HL-60/S4 treated with retinoic acid at 250 ng/mL for 4 days and 3 days (cell line): ENCODE results near the gene TENM4.
"Not testable (repeated sequence)": the region's sequence is repeated elsewhere in the genome, so short reads cannot be mapped to it uniquely, and the experiment has no call there.

Experiments
- in situ Hi-C: fragments of 300-500 bp; cut with MboI; formaldehyde crosslinking; loops from 2 replicates; pipeline ENCODE4 v1.7.0; 2022; ENCODE audit warnings: low sequenced_read_pairs

The TENM4 gene

DNA sequence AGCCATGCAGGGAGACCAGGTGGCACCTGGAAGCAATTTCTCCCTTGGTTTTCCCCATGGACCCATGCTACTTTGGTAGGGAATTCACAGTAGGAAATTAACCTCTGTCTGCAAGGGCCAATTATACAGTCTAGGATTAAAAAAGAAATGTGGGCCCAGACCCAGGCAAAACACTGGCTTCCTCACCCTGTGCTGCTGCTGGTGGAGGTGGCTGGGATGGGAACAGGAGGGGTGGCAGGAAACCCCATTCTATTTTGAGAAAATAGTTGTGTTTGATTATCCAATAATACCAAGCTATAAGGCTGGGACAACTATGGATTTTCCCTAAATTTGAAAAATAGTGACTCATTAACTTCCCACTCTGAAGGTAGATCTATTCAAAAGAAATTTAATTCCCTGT is 449.1 kb downstream of the TENM4 start:
- in situ Hi-C loops: no loop called here

DNA sequence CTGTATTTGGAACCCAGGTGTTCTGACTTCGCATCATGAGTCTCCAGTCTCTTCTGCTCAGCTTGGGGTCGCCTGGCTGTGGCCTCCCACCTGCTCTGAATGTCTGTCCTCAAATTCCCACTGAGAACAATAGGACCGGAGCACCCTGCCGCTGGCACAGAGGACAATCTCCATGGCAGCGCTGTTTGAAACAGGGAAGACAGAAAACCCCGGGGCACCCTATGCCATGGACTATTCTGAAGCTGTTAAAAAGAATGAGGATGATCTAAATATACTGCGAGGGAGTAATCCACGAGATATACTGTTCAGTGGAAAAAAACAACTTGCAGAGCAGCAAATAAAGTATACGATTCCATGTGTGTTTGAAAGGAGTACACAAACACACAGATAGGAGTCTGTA is 450.6 kb downstream of the TENM4 start:
- in situ Hi-C loops: no loop called here

DNA sequence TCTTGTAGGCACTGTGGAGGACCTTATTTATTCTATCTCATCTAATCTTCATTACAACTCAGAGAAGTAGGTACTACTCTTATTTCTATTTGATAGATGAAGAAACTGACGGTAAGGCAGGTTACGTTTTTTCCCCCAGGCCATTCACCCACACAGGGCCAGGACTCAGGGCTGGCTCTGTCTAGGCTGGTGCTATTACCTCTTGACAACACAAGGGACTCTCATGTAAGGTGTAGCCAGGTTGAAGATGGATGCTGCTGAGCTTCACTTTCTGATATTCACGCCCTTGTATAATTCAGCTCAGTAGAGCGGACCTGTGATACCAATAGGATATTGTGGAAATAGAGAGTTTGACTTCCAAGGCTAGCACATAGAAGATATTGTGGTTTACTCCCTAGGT is 453.1 kb downstream of the TENM4 start:
- in situ Hi-C loops: no loop called here

DNA sequence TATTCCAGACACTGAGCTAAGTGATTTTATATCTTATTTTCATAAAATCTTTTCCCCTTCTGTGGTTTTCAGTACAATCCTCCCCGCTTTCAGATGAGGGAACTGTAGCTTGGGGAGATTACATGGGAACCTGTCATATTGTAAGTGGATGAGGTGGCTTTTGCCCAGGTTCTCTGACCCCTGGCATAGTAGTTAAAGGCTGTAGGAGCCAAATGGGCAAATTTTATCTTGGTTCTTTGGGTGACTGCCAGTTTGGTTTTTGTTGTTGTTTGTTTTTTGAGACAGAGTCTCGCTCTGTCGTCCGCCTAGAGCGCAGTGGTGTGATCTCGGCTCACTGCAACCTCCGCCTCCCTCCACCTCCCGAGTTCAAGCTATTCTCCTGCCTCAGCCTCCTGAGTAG is 454.5 kb downstream of the TENM4 start:
- in situ Hi-C loops: no loop called here

DNA sequence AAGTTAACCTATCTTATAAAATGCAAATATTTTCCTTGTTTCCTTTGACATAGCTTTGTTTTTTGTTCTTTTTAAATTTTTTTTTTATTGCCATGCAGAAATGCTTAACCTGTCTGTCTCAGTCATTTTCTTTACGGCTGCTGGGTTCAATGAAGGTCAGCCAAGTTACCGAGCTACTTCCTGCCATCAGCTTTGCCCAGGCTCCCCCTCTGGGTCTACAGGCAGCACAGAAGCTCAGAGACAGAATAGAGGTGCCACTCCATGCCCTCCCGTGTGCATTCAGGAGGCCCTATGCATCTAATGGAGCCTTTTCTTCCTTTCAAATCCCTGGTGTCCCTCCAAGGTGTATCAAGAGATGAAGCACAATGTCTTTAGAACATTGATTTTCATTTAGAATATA is 455.2 kb downstream of the TENM4 start:
- in situ Hi-C loops: no loop called here

DNA sequence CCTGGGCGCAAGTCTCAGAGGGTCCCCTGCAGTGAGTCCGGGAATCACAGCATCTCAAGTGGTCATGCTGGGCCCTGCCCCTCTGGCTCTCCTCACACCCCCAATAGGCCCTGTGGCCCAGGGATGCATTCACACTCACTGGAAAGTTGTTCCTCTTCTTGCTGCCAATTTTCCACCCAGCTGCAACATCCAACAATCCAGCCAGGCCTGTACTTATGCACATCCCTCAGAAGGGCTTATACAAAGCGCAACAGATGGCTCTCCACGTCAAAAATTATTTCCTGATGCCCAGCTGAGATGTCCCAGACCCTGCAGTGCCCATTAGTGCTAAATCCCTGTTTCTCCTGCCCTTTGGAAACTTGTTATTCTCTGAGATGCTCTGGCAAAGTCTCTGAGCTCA is 458.4 kb downstream of the TENM4 start:
- in situ Hi-C loops: no loop called here

DNA sequence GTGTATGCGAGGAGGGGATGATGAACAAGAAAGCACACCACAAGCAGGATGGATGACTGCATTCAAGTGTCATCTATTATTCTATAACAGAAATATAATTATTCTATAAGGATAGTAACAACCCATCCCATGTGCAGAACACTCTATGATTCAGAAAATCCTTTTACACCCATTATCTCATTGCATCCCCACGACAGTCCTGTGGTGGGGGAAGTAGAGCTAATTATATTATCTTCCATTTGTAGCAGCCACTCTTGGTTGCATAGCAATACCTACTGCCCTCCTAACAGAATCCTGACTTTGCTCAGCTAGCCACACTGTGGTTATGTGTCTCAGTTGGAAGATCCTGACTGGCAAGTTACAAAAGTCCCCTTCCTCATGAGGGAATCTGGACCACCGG is 459.7 kb downstream of the TENM4 start:
- in situ Hi-C loops: no loop called here

DNA sequence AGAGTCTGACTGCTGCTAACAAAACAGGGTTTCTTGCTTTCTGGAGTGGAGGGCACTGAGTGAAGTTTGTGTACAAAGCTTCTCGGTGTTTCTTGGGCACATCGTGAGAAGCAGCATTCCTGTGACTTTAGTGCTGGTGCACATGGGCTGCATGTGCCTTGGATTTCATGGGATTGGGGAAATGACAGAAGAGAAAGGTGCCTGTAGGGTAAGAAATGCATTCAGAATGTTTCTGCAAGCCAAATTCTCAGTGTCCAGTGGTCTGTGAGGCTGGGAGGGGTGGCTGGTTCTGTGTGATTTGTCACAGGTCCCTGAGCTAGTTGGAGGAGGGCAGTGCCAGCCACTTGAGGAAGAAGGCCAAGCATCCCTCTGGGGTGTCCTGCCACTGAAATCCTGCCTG is 462.0 kb downstream of the TENM4 start:
- in situ Hi-C loops: no loop called here

DNA sequence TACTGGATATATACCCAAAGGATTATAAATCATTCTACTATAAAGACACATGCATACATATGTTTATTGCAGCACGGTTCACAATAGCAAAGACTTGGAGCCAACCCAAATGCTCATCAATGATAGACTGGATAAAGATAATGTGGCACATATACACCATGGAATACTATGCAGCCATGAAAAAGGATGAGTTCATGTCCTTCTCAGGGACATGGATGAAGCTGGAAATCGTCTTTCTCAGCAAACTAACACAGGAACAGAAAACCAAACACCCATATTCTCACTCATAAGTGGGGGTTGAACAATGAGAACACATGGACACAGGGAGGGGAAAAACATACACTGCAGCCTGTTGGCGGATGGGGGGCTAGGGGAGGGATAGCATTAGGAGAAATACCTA is 463.0 kb downstream of the TENM4 start:
- in situ Hi-C loops: not testable (repeated sequence)

DNA sequence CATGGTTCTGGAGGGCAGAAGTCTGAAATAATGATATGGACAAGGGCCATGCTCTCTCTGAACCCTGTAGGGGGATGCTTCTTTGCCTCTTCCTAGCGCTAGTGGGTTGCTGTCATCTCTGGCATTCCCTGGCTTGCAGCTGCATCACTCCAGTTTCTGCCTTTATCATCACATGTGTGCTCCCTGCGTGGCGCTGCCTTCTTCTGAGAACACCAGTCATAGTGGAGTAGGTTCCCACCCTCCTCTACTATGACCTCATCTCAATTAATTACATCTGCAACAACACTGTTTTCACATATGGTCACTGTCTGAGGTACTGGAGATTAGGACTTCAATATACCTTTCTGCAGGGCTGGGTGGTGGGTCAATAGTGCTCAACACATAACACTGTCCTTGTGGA is 463.8 kb downstream of the TENM4 start:
- in situ Hi-C loops: no loop called here

DNA sequence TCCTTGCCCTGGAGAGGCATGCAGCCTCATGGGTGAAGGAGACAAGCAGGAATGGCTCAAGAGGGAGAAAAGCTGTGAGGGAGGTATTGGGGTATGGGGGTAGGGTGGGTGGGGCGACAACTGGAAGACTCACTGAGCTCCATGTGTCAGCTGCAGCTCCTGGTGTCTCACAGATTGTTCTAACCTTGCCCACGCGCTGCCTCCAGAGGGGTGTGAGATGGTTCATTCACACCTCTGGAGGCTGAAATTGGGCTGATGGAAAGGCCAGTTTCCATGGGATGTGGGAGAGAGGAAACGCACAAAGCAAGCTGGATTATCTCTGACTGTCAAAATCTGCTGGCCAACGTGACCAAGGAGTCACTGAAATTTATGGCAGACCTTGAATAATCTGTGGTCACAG is 465.7 kb downstream of the TENM4 start:
- in situ Hi-C loops: no loop called here

DNA sequence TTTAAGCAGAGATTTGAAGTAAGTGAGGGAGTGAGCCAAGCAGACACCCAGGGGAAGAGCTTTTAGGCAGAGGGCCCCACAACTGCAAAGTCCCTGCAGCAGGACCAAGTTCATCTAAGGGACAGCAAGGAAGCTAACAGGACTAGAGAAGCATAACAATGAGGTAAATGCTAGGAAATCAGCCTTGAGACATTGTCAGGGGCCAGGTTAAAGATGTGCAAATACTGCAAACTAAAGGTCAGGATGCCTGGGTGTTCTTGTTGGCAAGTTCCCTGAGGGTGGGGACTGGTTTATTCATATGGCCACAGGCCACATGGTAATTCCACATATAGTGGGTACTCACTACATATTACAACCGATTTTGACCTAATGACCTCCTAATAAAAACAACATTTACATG is 467.0 kb downstream of the TENM4 start:
- in situ Hi-C loops: no loop called here

DNA sequence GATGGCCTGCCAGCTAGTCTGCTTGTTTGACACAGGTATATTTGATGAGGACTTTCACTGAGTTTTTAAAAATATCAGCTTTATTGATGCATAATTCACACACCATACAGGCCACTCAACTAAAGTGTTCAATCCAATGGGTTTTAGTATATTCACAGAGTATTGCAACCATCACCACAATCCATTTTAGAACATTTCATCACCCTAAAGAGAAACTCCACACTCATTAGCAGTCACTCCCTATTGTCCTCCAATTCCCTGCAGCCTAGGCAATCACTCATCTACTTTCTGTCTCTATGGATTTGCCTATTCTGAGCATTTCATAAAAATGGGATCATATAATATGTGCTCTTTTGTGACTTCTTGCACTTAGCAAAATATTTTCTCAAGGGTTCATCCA is 468.2 kb downstream of the TENM4 start:
- in situ Hi-C loops: no loop called here

DNA sequence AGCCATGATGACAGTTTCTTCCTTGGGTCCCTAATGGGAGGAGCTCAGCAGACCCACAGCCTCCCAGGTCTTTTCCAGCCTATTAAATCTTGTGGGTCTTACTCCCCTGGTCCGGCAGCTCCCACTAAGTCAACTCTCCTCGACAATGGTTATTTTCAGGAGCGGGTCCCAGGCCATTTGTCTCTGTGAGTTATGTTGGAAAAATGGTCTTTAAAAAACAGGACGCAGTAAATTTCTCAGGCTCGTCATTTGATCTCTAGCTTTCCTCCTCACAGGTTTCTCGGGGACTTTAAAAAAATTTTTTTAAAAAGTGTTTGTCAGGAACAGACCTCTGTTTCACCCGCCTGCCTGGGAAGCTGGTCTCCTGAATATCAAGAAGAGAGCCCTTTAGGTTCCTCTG is 468.7 kb downstream of the TENM4 start:
- in situ Hi-C loops: no loop called here

DNA sequence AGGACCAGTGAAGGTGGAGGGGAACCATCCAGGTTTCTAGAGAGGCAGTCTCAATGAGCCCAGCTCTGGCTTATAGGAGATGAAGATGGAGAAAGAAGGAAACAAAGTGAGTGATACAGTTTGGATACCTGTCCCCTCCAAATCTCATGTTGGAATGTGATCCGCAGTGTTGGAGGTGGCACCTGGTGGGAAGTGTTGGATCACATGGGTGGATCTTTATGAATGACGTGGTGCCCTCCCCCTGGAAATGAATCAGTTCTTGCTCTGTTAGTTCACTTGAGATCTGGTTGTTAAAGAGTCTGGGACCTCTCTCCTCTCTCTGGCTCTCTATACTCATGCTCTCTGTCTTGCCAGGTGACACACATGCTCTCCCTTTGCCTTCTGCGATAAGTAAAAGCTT is 473.0 kb downstream of the TENM4 start:
- in situ Hi-C loops: no loop called here

DNA sequence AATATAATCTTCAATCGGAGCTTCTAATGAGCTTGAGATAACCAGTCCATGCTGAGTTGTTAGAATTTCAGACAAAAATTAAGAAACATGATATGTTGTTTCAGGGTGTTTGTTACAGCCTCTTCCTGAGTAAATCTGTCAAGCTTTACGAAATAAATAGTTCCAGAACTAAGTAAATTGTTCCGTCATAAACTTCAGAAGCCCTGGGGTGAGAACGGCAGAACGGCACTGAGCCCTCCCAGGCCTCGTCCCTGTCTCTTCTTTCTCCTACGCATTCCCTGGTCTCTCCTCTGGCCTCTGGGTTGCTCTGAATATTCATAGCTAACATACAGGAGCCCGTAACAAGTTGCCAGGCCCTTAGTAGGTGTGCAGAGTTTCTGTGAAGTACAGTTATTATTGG is 475.4 kb downstream of the TENM4 start:
- in situ Hi-C loops: no loop called here

DNA sequence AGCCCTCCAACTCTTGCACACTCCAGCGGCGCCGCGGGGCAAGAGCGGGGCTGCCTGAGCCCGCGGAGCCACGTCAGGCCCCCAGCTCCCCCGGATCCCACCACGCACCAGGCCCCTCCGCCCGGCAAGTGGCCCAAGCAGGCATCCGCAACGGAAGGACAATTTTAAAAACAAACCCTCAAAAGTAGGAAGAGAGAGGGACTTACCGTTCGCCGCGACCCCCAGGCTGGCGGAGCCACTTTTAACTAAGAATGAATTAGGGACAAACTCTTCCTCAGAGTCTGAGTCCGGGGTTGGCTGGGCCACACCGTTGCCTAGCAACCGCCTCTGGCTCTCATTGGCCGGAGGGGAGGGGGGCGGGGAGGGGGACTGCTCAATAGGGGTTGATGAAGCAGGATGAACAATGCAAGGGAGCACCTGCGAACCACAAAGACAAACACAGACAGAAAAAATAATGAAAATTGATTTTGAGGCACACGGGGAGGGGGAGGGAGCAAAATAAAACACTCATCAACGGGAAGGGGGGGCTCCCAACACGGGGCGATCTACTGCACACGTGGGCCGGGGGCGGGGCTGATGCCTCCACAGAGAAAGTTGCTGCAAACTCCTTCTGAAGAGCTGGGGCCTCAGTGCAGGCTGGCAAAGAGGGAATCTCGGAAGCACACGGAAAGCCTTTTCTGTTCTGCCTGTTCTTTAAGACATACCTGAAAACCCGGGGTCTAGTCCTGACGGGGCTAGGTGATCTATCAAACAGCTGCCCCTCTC is 478.7 kb downstream of the TENM4 start:
- in situ Hi-C loops: no loop called here

DNA sequence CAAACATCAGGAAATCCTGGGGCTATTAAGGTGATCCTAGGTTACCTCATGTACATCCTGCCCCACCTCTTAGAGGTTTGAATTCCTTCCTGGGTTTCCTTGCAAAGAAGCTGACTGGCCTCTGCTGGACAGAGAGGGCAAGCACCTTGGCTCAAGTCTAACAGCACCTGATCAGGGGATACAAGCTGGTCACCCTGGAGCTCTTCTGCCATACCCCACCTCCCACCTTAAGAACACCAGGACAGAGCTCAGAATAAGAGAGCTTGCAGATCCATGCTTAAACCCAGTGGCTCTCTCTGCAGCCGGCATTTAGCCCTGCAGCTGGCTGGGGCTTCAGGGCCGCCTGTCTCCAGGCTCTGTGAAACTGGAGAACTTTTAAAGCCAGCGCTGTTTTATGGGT is 479.6 kb downstream of the TENM4 start:
- in situ Hi-C loops: no loop called here

DNA sequence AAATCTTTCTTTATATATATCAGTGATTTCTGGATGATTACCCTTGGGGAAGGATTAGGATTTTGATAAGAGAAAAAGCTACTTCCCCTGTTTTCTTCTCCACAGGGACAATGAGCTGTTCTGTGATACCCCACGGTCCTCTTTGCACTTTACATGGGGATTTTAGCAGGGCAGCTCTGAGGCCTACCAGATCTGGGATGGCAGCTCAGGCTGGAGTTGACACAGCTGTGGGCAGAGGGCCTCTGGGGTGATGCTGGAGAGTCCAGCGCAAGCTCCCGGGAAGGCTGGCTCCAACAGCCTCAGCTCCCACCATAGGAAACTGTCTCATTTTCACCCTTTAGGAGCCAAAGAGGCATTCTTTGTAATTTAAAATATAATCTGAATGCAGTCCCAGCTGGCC is 482.4 kb downstream of the TENM4 start:
- in situ Hi-C loops: no loop called here

DNA sequence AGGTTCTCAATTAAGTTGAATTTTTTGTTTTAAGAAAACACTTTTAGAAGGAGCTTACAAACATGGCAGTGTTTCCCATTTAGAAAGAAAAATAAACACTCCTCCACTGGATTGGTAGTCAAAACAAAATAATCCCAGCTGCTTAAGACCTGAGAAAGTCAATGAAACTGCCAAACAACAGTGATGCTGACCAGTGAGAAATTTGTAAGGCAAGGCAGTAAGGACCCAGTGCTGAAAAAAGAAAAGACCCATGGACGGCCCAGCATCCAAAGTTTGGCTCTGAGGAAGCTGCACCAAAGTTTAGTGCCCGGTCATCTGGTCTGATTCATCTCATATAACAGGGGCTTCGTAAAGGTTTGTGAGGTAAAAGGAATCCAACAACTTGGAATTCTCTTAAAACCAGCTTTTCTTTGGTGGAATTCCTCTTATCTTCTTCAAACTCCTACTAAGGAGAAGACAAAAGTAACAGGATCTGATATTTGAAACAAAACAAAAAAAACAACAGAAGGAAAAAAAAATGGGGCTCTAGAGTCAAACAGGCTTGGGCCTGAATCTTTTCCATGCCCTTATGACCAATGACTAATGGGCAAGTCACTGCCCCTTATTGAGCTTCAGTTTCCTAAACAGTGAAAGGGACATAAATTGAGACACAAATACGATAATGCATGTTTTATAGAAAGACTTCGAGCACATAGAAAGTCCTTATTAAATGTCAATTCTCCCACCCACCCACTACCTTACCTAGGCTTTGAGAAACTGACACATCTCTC is 483.2 kb downstream of the TENM4 start:
- in situ Hi-C loops: no loop called here

DNA sequence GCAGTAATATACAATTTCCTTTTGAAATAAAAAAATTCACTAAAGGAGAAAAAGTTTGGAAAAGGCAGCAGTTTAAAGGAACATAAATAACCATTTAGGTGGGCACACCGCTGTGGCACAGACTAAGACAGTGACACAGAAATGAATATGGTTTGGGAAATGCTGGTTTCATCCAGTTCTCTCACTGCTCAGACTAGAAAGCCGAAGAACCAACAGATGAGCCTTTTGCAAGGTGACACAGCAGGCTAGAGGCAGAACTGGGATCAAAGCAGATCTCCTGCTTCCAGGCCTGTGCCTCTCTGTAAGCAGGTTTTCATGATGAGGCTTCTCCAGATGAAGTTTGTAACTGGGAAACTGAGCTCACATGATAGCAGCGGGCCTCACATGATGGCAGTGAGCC is 486.1 kb downstream of the TENM4 start:
- in situ Hi-C loops: no loop called here

DNA sequence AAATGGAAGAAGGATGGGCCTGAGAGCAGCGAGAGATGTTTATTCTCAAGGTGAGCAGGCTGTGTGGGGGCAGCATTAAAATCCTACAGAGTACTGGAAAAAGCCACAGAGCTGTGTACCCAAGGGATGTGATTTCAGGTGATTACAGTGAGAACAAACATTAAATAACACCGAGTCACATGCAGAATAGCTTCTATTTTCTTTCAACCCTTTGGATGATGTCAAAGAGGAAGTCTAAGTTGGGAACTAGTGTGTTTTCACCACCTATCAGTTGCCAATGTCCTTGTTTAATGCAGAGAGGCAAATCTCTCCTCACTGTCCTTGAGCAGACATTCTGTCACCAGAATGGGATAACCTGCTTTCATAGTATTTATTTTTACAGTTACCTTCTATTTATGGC is 486.6 kb downstream of the TENM4 start:
- in situ Hi-C loops: no loop called here

DNA sequence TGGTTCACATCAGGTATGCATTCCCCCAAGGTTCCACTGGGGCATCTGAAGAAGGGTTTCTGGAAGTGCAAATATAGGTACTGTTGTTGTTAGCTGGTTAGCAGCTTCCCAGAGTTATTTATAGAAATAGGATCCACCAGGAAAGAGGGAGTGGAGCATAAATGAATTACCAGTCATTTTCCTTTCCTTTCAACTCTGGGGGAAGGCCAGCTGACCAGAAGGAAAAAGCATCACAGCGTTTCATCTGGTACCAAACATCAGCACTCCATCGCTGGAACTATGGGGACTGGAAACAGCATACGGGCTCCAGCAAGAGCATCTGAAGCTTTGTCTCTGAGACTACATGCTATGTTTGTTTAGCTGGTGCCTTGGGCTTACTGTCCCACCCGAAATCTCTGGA is 487.9 kb downstream of the TENM4 start:
- in situ Hi-C loops: no loop called here
